Pulmonary artery endothelial cell (primary cell): ENCODE measurements around the gene UNC119B. TPM values are rescaled to one million over a fixed set of nuclear protein-coding genes. Genes with fewer than 3 reads are reported as not detected.
A peak's percentile ranks its signal among the peaks of the same experiment; 100 is the strongest.
"Not testable (repeated sequence)": the region's sequence is repeated elsewhere in the genome, so short reads cannot be mapped to it uniquely, and the experiment has no call there.

ENCODE experiments used
- DNase-seq: peaks from one replicate; pipeline ENCODE4 v3.0.0-alpha.2; 2011; ENCODE audit warnings: low read depth, low spot score
- total RNA-seq: library from RNA; depleted of rRNA; stranded (reverse); fragments of >200 nt; gene quantifications from 2 replicates; pipeline ENCODE4 v1.2.3, GENCODE V29; 2014

Gene UNC119B
- total RNA-seq, result 26.1 and 29.1 TPM in 2 replicates

DNA sequence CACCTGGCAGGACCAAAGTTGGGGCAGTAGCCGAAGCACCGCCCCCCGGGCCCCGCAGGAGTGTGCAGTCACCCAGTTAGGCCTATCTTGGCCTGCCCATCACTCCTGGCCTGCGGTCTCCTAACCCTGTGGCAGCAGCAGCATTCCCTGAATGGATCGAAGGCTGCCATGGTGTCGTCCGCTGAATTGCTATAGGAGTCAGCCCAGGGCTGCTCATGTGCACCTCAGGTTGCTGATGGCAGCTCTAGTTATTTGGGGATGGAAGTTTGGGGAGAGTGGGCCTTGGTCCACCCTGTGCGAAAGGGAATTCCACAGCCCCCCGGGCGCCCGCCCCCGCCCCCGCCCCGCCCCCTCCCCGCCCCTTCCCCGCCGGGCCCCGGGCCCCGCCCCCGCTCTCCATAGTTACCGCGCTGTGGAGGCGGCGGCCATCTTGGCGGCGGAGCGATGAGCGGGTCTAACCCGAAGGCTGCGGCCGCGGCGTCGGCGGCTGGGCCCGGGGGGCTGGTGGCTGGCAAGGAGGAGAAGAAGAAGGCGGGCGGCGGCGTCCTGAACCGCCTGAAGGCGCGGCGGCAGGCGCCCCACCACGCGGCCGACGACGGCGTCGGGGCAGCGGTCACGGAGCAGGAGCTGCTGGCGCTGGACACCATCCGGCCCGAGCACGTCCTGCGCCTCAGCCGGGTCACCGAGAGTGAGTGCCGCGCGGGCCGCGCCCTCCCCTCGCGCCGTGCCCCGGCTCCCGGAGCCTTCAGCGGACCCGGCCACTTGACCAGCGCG is at the start of gene UNC119B:
UNC119B (plus strand) TSS at position 428 of the 774 bp plus-strand sequence; CDS start at position 445, 17 bp downstream.
- no peak for DNase-seq

DNA sequence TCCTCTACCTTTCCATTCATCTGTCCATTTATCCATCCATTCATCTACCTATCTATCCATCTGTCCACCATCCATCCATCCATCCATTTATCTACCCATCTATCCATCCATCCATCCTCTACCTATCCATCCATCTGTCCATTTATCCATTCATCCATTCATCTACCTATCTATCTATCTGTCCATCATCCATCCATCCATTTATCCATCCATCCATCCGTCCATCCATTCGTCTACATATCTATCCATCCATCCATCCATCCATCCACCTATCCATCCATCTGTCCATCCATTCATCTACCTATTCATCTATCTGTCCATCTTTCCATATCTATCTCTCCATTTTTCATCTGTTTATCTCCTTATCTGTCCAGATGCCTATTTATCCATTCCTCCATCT is 48.8 kb upstream of the UNC119B start:
- no peak for DNase-seq

DNA sequence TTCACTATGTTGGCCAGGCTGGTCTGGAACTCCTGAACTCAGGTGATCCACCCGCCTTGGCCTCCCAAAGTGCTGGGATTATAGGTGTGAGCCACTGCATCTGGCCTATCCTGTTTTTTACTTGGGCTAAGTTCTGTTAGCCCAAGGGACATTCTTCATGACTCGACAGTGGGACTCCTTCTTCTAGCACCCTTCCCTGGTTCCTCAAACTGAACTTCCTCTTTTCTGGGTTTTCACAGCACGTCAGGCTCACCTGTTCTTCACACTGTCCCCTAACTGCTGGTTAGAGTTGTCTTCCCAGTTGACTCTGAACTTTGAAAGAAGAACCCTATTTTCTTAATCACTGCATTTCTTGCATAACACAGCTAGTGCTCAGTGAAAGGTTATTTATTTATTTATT is 47.4 kb upstream of the UNC119B start:
- DNase-seq, result no peak

DNA sequence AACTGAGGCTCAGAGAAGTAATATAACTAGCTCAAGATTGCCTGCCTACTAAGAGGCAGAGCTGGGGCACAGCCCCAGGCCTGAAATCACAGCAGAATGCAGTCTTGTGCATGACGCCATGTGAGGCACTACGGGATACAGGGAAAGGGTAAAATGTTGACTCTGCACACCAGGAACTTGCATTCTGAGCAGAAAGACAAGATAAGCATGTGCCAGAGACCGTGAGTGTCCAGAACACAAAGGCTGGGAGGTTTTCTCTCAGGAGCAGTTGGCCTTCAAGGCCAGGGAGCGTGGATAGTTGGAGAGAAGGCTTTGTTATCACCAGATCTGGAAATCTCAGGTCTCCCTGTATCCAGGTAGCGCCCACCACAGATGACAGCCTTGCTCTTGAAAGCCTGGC is 46.5 kb upstream of the UNC119B start:
- no peak for DNase-seq

DNA sequence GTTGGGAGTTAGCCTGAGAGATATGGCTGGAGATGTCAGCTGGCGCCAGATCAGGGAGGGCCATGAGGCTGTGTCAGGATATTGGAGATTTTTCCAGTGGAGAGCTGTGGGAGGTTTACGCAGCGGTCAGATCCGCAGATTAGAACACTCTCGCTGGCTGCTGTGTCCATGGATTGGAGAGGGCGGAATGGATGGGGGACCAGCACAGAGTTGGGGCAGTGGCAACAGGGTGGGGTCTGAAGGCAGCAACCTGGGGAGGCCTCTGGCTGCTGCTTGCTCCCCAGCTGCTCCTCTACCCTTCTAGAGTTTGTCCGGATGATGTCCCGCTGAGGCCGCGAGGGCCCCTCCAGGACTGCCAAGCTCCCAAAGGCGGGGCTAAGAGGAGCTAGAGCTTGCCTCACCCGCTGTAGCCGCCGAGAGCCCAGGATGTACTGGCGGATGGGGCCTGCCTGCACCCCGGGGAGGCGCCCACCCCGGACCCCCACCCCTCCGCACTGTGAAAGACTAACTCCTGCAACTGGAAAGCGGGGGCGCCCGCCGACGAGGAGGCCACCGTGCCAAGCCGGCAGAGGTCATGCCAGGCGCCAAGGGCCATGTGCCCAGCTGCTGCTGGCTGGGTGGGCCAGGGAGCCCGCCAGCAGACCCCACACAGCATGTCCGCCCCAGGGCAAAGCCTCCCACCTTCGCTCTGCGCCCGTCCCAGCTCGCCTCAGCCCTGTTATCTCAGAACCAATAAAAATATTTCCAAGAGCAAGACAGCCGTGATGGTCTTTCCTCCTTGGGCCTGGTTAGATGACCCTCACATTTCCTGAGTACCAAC is 43.5 kb upstream of the UNC119B start:
- DNase-seq, result no peak

DNA sequence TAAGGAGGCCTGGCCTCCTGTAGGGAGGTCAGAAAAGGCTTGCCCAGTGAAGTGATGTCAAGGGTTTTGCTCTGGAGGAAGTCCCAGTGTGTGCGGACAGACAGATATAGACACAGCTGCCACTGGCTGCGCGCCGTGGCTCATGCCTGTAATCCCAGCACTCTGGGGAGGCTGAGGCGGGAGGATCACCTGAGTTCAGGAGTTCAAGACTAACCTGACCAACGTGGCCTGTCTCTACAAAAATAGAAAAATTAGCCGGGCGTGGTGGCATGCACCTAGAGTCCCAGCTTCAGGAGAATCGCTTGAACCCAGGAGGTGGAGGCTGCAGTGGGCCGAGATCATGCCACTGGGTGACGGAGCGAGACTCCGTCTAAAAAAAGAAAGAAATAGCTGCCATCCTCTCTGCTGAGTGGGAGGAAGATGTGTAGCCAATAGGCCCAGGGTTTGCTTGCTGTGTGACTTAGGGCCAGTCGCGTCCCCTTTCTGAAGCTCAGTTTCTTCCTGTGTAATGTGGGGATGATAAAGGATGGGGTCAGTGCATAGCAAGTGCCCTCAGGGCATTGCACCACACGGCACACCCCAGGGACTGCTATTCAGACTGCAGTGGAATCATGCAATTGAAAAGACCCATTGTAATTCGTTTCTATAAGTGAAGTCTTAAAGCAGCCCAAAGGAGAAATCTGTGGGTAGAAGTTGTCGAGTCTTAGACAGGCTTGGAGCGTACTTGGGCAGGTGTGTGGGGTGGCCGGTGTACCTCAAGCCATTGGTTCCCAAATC is 42.0 kb upstream of the UNC119B start:
- DNase-seq, result no peak

DNA sequence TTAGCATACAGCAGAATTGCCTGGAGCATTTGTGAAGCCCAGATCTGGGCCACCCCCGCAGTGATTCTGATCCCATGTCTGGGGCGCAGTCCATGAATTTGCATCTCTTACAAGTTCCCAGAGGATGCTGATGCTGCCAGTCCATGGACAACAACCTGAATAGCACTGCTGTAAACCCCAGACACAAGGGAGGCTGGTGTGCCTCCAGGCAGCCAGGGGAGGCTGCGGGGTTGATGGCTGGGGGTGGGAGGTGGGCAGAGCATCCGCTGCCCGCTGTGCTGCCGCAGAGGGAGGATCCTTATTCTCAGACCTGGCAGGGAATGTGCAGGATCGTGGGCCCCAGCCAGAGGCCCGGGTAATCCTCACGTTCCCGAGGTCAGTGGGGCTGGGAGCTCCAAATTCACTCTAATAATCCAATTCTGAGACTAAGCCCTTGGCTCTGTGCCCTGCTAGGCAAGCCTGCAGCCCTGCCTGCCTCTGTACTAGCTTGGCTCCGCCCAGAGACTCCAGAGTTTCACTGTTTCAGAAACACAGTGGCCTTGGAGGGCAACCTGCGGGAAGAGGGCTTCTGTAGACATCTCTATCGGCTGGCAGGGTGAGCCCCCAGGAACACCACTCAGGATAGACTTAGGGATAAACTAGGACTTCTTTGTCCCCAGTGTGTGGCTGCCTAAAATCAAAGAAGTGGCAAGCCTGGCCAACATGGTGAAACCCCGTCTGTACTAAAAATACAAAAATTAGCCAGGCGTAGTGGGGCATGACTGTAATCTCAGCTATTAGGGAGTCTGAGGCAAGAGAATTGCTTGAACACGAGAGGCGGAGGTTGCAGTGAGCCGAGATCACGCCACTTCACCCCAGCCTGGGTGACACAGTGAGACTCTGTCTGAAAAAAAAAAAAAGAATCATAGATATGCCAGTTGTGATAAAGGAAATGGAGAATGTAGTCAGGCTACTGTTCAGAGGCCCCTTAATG is 41.1 kb upstream of the UNC119B start:
- no peak for DNase-seq

DNA sequence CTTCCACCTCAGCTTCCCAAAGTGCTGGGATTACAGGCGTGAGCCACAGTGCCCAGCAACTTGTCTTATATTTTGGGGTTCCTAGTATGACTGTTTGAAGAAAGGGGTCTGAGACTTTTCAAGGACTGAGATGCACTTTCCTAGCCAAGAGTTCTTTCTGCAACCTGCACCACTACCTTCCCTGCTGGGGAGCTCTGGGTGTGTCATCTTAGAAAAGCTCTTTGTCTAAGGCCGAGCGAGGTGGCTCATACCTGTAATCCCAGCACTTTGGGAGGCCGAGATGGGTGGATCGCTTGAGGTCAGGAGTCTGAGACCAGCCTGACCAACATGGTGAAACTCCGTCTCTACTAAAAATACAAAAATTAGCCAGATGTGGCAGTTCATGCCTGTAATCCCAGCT is 40.0 kb upstream of the UNC119B start:
- not testable (repeated sequence) for DNase-seq

DNA sequence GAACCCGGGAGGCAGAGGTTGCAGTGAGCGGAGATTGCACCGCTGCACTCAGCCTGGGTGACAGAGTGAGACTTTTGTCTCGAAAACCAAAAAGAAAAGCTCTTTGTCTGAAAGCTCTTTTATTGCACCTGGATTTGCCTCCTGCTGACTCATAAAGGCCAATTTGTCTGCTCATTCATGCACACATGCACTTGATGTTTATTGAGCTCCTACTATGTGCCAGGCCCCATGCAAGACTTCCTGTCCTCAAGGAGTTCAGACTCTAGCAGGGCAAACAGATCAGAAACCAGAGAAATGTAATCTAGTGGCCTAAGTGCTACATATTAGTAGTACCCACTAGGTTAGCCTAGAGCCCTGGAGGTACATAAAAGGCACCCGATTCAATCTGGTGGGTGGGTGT is 39.6 kb upstream of the UNC119B start:
- DNase-seq, result no peak

DNA sequence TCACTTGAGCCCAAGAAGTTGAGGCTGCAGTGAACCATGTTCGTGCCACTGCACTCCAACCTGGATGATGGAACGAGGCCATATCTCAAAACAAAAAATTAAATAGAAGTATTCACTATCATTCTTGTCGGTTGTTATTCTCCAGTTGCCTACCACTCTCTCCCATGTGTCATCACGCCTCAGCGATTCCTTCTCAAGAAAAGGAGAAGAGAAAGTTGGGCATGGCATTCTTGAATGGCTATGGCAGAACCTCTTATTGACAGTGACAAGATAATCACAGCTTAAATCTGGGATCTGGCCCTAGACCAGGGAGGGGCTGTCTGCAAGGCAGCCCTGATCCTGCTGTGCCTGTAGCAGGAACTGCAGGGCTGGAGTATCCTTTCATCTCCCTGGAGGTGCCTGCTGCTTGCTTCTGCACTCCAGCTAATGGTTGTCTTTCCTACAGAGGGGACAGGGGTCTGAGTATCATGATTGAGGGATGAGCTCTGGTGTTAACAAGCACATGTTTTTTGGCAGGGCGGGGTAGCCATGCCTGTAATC is 36.1 kb upstream of the UNC119B start:
- no peak for DNase-seq

DNA sequence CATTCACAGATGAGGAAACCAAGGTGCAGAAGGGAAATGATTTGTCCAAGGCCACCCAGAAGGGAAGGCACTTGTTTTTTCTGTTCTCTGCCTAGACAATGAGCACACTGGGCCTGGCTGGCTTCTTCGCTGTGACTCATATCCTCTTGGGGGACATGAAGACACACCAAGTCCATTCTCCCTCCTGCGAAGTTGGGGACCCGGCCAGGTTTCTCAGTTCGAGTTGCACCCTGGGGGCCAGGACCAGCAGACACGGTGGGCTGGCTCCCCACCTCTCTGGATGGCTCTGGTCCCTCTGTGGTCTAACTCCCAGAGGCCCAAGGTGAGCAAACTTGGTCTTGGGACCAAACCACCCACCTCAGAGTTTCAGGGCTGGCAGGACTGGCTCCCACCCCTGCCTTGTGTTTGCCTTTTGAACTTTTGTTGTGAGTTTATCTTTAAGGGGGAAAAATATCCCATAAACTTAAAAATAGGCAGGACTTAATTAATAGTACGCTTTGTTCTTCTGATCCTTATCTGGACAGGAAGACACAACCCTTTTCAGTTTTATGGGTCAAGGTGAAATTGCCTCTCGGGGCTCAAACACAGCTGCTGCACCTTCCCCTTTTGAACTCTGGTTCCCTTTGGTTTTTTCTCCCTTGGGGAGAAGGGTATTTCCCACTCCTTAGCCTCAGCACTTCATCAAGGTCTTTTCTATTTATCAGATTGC is 32.3 kb upstream of the UNC119B start:
- peak; percentile 35 for DNase-seq

DNA sequence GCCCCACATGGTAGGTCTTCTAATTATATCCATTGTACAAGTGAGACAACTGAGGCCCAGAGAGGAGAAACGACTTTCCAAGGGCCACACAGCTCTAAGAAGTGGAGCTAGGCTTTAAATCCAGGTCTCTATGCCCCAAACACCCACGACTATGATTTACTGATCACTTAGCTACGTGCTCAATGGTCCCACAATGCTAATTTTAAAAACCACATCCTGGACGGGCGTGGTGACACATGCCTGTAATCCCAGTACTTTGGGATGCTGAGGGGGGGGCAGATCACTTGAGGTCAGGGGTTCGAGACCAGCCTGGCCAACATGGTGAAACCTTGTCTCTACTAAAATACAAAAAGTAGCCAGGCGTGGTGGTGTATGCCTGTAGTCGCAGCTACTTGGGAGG is 31.7 kb upstream of the UNC119B start:
- no peak for DNase-seq

DNA sequence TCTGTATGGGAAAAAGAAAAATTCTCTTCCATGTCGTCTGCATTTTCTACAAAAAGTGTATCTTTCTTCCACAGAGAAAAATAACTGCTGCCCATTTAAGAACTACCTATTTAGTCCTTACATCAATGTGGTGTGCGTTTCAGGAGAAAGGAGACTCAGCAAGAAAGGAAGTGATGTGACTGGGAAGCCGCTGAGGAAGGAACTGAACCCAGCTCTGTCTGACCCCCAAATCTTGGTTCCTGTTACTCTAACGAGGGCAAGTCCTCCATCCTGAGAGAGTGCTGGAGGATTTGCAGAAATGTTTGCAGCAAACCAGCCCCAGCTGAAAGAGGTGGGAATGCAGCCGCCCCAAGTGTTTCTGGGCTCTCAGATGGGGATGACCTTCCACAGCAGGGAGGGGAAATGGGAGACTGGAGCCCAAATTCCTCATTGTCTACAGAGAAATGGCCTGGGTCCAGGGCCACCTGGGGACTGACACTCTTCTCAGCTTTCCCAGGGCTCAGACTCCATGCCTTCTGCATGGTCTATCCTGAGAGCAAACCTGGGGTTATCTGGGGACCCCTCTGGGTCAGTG is 30.0 kb upstream of the UNC119B start:
- DNase-seq, result no peak

DNA sequence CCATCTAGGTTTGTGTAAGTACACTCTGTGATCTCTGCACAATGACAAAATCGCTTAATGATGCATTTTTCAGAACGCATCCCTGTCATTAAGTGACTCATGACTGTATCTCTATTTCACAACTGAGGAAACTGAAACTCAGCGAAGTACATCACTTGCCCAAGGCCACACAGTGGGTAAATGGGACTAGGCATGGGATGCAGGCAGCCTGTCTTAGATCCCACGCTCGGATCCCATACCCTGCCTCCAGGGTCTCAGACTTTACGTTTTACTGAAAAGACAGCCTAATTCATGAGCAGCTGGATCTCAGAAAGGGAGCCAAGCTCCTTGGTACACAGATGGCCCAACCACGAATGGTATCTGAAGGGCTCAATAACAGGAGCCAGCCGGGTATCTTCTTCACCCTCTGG is 25.7 kb upstream of the UNC119B start:
- DNase-seq, result no peak

DNA sequence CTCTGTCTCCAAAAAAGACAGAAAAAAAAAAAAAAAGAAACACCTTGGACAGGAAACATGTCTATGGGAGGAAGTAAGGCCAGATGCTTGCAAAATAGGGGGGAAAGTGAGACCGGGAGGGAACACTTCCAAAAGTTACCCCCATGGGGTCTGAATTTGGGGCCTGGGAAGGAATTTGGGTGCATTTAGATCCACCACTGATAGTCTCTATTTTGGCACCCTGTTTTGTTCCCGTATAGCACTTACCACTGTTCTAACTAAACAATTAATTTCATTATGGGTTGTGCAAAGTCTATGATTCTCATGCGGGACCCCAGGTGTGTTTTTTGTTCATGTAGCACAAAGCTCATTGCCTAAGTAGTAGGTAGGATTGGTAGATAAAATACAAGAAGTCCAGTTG is 24.7 kb upstream of the UNC119B start:
- DNase-seq, result no peak

DNA sequence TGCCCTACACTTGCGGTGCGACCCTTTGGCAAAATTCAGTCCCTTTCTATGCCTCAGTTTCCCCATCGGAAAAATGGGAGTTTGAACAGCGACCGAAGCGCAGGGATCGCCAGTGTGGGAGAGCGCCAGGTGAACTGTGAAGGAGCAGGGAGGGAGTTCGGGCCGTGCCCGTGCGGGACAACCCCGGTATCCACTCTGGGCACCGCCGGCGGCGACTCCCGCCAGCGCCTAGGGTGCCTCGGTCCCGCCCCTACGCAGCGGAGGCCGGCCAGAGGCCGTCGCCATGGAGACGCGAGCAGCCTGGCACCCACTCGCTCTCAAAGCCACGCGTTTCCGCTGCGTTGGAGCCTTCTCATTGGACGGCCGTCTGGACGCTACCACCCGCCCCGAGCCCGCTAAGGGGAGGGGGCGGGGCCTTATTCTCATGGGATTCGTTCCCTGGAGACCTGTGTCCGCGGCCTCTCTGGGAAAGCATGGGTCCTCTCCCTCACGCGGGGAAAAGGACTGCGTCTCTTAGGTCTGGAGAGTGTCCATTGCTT is 24.0 kb upstream of the UNC119B start:
- DNase-seq, result peak; percentile 92

DNA sequence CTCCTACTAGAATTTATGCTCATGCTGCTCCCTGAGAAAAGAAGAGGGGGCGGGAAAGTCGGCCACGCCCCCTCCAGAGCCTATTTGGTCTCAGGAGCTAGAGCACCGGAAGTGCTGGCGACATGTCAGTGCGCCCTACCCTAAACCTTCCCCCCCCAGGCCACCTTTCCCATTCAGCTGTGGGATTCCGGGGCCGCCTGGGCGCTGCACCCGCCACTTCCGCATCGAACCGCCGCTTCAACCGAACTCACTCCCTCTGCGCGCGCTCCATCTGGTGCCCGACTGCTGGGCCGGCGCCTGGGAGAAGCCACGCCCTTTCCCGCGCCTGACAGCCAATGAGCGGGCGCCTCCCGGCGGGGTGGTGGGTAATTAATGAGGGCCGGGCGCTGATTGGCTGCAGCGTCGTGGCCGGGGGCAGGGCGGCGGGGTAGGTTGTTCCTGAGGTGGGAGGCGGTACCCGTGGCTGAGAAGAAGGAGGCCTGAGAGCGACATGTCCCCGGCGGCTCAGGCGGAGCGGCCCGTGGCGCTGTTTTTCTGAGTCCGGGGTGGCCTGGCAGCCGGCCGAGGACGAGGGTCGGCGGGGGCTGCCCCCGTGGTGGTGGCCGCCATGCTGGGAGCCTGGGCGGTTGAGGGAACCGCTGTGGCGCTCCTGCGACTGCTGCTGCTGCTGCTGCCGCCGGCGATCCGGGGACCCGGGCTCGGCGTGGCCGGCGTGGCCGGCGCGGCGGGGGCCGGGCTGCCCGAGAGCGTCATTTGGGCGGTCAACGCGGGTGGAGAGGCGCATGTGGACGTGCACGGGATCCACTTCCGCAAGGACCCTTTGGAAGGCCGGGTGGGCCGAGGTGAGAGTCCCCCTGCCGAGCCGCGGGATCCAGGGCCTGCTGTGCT is 23.3 kb upstream of the UNC119B start, which contains the start of gene MLEC:
MLEC (plus strand) TSS at position 460 of the 888 bp plus-strand sequence; CDS start at position 608, 148 bp downstream.
- DNase-seq, result peak; percentile 83
